A549 (cell line): ENCODE measurements around the gene CMTM1. TPM values are rescaled to one million over a fixed set of nuclear protein-coding genes. Genes with fewer than 3 reads are reported as not detected.

Experiments
- ATAC-seq, 2 experiments: fragments of 200-7000 bp in 1 of 2; fragments of >200 bp in 1 of 2; cut with Nextera tagmentation in 1 of 2; cut with Tn5 transposase in 1 of 2; 3 replicates each; pipeline versions ENCODE4 v1.8.0 to v1.9.1; 2018 to 2020; ENCODE audit warnings: mild to moderate bottlenecking in 1 of 2, moderate library complexity in 1 of 2
- CTCF ChIA-PET: fragments of 300-600 bp; sonication (Branson Sonifier 250); formaldehyde crosslinking; extraction: SDS; loops from one replicate; lab custom pipeline; 2021; ENCODE audit warnings: antibody characterized with exemption, inconsistent platforms; lab: Yijun Ruan, JAX
- POLR2A ChIA-PET: fragments of 350-600 bp; formaldehyde crosslinking; extraction: SDS; loops from one replicate; lab custom pipeline; 2021; ENCODE audit warnings: antibody characterized with exemption, inconsistent platforms; lab: Yijun Ruan, JAX
- DNase-seq, 2 experiments: peaks; one replicate each; pipeline versions ENCODE4 v3.0.0 to v3.0.0-alpha.2; 2011 to 2016; ENCODE audit warnings: low read depth in 1 of 2, low spot score in 1 of 2
- FAIRE-seq: peaks from 2 replicates; lab custom pipeline; 2011; peaks lifted over from hg19 to GRCh38; lab: Jason Lieb, UNC
- H3K27ac ChIP-seq, 2 experiments: fragments of >200 bp; sonication (Bioruptor Twin); formaldehyde crosslinking; 3 replicates each; pipeline ENCODE4 v1.5.1; 2016 to 2017
- H3K4me1 ChIP-seq: fragments of >200 bp; sonication (Bioruptor Twin); formaldehyde crosslinking; 3 replicates; pipeline ENCODE4 v1.6.1; 2016
- H3K4me2 ChIP-seq: fragments of >200 bp; sonication (Bioruptor Twin); formaldehyde crosslinking; 3 replicates; pipeline ENCODE4 v1.6.1; 2016
- H3K4me3 ChIP-seq: fragments of >200 bp; sonication (Bioruptor Twin); formaldehyde crosslinking; 3 replicates; pipeline ENCODE4 v1.5.1; 2016
- H3K9me3 ChIP-seq: fragments of >200 bp; sonication (Bioruptor Twin); formaldehyde crosslinking; 3 replicates; pipeline ENCODE4 v1.6.1; 2016
- BHLHE40 ChIP-seq: IDR thresholded peaks from 2 replicates; pipeline ENCODE4 v1.6.1; 2012; ENCODE audit warnings: low read depth, low read length, inconsistent platforms
- CBX8 ChIP-seq: fragments of 200-600 bp; sonication (generic); IDR thresholded peaks from 2 replicates; pipeline ENCODE4 v1.6.1; 2016
- CEBPB ChIP-seq, 2 experiments: fragments of >200 bp in 1 of 2; sonication (Bioruptor Twin) in 1 of 2; formaldehyde crosslinking in 1 of 2; IDR thresholded peaks; 2 replicates each; pipeline ENCODE4 v1.6.1; 2012 to 2016
- CHD2 ChIP-seq: fragments of 150-350 bp; IDR thresholded peaks from 2 replicates; pipeline ENCODE4 v1.6.1; 2014; ENCODE audit warnings: low read length; ENCODE audit not compliant: partially characterized antibody
- E2F6 ChIP-seq: IDR thresholded peaks from 2 replicates; pipeline ENCODE4 v1.6.1; 2012; ENCODE audit warnings: low read depth, borderline replicate concordance
- FOSB ChIP-seq: fragments of 250-450 bp; sonication (Bioruptor Pico); IDR thresholded peaks from 2 replicates; pipeline ENCODE4 v1.5.0; 2020; ENCODE audit warnings: mild to moderate bottlenecking, moderate library complexity
- FOXS1 ChIP-seq: fragments of 250-450 bp; sonication (Bioruptor Pico); IDR thresholded peaks from 2 replicates; pipeline ENCODE4 v1.5.0; 2020; ENCODE audit warnings: mild to moderate bottlenecking, moderate library complexity
- HDAC2 ChIP-seq: fragments of 200-600 bp; sonication (generic); IDR thresholded peaks from 2 replicates; pipeline ENCODE4 v1.6.1; 2016
- JUN ChIP-seq, 2 experiments: fragments of >200 bp; sonication (Bioruptor Twin); formaldehyde crosslinking; IDR thresholded peaks; 2 replicates in 1 of 2; 3 replicates in 1 of 2; pipeline ENCODE4 v1.6.1; 2016 to 2017
- JUNB ChIP-seq: fragments of >200 bp; sonication (Bioruptor Twin); formaldehyde crosslinking; IDR thresholded peaks from 2 replicates; pipeline ENCODE4 v1.6.1; 2016
- MYC ChIP-seq: IDR thresholded peaks from 2 replicates; pipeline ENCODE4 v1.6.1; 2012; ENCODE audit warnings: mild to moderate bottlenecking, inconsistent platforms, low read length, improper control_type of control experiment, borderline replicate concordance
- NFE2L2 ChIP-seq: fragments of 150-350 bp; conservative IDR thresholded peaks from 2 replicates; pipeline ENCODE4 v1.6.1; 2014; ENCODE audit warnings: low read length
- PHF8 ChIP-seq: fragments of 200-600 bp; sonication (generic); IDR thresholded peaks from 2 replicates; pipeline ENCODE4 v1.6.1; 2016; ENCODE audit warnings: low read depth, mild to moderate bottlenecking, antibody characterized with exemption, moderate library complexity, borderline replicate concordance
- RAD21 ChIP-seq, 2 experiments: fragments of >200 bp in 1 of 2; sonication (Bioruptor Twin) in 1 of 2; formaldehyde crosslinking in 1 of 2; IDR thresholded peaks in 1 of 2; conservative IDR thresholded peaks in 1 of 2; 2 replicates in 1 of 2; 3 replicates in 1 of 2; pipeline ENCODE4 v1.6.1; 2012 to 2018; ENCODE audit warnings: inconsistent platforms in 1 of 2
- RFX5 ChIP-seq: fragments of 450-650 bp; IDR thresholded peaks from 2 replicates; pipeline ENCODE4 v1.7.1; 2014; ENCODE audit warnings: antibody characterized with exemption, mild to moderate bottlenecking, moderate library complexity
- WGBS: methylation state at CpG from one replicate; pipeline ENCODE4 v1.1.6; 2017; ENCODE audit errors: missing lambda C conversion rate; 5-methylcytosine and 5-hydroxymethylcytosine counted together
- polyA plus RNA-seq, 4 experiments: library from polyadenylated mRNA; depleted of rRNA in 3 of 4; stranded (reverse); fragments of >200 nt; fragmentation: RNase III in 1 of 4; extraction: RNeasy Plus Mini Kit Qiagen cat#74134 plus additional on column Dnase treatment in 1 of 4; gene quantifications; 2 replicates in 3 of 4; 3 replicates in 1 of 4; pipeline ENCODE4 v1.2.3, GENCODE V29; 2011 to 2017
- TF ChIP-seq, protein P1 (sequence below): fragments of 250-450 bp; sonication (Bioruptor Pico); IDR thresholded peaks from 2 replicates; pipeline ENCODE4 v1.5.0; 2020; ENCODE audit warnings: low read depth, mild to moderate bottlenecking, moderate library complexity
- TF ChIP-seq, protein P2 (sequence below): fragments of 450-650 bp; IDR thresholded peaks from 2 replicates; pipeline ENCODE4 v1.6.1; 2014; ENCODE audit warnings: antibody characterized with exemption
- TF ChIP-seq, protein P3 (sequence below): fragments of >200 bp; sonication (Bioruptor Twin); formaldehyde crosslinking; IDR thresholded peaks from 2 replicates; pipeline ENCODE4 v1.6.1; 2016
- TF ChIP-seq, protein P4 (sequence below): fragments of 250-450 bp; sonication (Bioruptor Pico); IDR thresholded peaks from 2 replicates; pipeline ENCODE4 v1.5.0; 2021; ENCODE audit warnings: mild to moderate bottlenecking, moderate library complexity, borderline replicate concordance
- TF ChIP-seq, protein P5 (sequence below): fragments of >200 bp; sonication (Bioruptor Twin); formaldehyde crosslinking; IDR thresholded peaks from 3 replicates; pipeline ENCODE4 v1.6.1; 2016

The CMTM1 gene
- polyA plus RNA-seq, 2 of the 4 experiments (the other 2 are of a cell fraction) = 1.3 to 1.9 TPM

DNA sequence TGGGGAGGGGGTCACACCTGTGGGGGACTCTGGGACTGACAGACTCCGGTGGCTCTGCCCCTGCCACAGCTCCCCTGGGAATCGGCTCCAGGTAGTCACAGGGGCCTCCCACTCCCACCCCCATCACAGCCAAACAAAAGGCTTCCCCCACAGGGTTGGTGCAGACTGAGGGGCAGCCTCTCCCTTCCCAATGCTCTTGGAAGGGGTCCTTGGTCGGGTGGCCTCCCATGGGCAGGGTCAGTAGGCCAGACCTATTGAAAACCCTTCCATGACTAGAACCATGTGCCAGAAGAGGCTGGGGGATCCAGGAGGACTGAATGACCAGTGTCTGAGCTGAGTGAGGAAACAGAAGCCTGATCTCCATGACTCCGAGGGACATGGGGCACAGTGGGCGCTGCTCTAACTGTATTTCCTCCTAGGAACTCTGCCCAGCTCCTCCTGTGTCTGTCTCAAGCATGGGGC is 45.0 kb upstream of the CMTM1 start:
- 85% methylated on average over 5 of the region's 5 CpGs for WGBS
- Histone ChIP-seq H3K27ac (peak overlapping the region in 1 of 2 experiments; percentile 67; a peak in 3 of 6 replicates), H3K4me3 (no peak overlapping the region), H3K4me1 (peaks cover 22% of the 10 kb centered on the region), H3K4me2 (no peak overlapping the region), H3K9me3 (no peaks in the 10 kb centered on the region)
- POLR2A ChIA-PET = no interaction called here
- CTCF ChIA-PET = interaction anchor here (0.6 to 1.7 kb wide), 7 partner anchors 9 to 326 kb away, joined by 3 to 7 read pairs (median 3); no protein-coding TSS in a partner anchor
- no peak for TF ChIP-seq RAD21 (conservative IDR thresholded peaks at IDR 0.05 in 1 of 2, IDR thresholded peaks at IDR 0.05 in 1 of 2)
- TF ChIP-seq MYC = no peak
- TF ChIP-seq PHF8 = no peak
- no peak for TF ChIP-seq JUNB
- TF ChIP-seq CEBPB (IDR thresholded peaks at IDR 0.05) = no peak
- TF ChIP-seq, protein P1, sequence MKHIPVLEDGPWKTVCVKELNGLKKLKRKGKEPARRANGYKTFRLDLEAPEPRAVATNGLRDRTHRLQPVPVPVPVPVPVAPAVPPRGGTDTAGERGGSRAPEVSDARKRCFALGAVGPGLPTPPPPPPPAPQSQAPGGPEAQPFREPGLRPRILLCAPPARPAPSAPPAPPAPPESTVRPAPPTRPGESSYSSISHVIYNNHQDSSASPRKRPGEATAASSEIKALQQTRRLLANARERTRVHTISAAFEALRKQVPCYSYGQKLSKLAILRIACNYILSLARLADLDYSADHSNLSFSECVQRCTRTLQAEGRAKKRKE (CRISPR knock-in tag) = no peak
- no peak for TF ChIP-seq RFX5
- no peak for TF ChIP-seq CBX8
- no peak for TF ChIP-seq JUN (IDR thresholded peaks at IDR 0.05)
- TF ChIP-seq BHLHE40 = no peak
- TF ChIP-seq, protein P2, sequence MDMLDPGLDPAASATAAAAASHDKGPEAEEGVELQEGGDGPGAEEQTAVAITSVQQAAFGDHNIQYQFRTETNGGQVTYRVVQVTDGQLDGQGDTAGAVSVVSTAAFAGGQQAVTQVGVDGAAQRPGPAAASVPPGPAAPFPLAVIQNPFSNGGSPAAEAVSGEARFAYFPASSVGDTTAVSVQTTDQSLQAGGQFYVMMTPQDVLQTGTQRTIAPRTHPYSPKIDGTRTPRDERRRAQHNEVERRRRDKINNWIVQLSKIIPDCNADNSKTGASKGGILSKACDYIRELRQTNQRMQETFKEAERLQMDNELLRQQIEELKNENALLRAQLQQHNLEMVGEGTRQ = no peak
- no peak for TF ChIP-seq FOSB (CRISPR knock-in tag)
- no peak for TF ChIP-seq FOXS1 (CRISPR knock-in tag)
- FAIRE-seq (no peak), DNase-seq (no peak), ATAC-seq (no peak)

GRCh38 chr16:66521951-66522771 is 44.1 kb upstream of the CMTM1 start:
- no peak for ATAC-seq
- TF ChIP-seq RAD21 (conservative IDR thresholded peaks at IDR 0.05 in 1 of 2, IDR thresholded peaks at IDR 0.05 in 1 of 2) (no peak), HDAC2 (no peak), E2F6 (no peak), NFE2L2 (no peak), CHD2 (no peak), JUN (IDR thresholded peaks at IDR 0.05) (no peak), FOXS1 (CRISPR knock-in tag) (no peak)
- TF ChIP-seq, protein P3, sequence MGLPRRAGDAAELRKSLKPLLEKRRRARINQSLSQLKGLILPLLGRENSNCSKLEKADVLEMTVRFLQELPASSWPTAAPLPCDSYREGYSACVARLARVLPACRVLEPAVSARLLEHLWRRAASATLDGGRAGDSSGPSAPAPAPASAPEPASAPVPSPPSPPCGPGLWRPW = no peak
- TF ChIP-seq, protein P2 = no peak
- TF ChIP-seq, protein P4, sequence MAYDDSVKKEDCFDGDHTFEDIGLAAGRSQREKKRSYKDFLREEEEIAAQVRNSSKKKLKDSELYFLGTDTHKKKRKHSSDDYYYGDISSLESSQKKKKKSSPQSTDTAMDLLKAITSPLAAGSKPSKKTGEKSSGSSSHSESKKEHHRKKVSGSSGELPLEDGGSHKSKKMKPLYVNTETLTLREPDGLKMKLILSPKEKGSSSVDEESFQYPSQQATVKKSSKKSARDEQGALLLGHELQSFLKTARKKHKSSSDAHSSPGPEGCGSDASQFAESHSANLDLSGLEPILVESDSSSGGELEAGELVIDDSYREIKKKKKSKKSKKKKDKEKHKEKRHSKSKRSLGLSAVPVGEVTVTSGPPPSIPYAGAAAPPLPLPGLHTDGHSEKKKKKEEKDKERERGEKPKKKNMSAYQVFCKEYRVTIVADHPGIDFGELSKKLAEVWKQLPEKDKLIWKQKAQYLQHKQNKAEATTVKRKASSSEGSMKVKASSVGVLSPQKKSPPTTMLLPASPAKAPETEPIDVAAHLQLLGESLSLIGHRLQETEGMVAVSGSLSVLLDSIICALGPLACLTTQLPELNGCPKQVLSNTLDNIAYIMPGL = no peak
- TF ChIP-seq, protein P5, sequence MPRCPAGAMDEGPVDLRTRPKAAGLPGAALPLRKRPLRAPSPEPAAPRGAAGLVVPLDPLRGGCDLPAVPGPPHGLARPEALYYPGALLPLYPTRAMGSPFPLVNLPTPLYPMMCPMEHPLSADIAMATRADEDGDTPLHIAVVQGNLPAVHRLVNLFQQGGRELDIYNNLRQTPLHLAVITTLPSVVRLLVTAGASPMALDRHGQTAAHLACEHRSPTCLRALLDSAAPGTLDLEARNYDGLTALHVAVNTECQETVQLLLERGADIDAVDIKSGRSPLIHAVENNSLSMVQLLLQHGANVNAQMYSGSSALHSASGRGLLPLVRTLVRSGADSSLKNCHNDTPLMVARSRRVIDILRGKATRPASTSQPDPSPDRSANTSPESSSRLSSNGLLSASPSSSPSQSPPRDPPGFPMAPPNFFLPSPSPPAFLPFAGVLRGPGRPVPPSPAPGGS = no peak
- ChIA-PET POLR2A (interaction anchor here (1.0 kb wide), 1 partner anchor 10 kb away, joined by 4 read pairs; no protein-coding TSS in a partner anchor), CTCF (interaction anchor here (1.1 to 1.7 kb wide), 8 partner anchors 8 to 351 kb away, joined by 3 to 7 read pairs (median 3); no protein-coding TSS in a partner anchor)
- no peak for DNase-seq
- FAIRE-seq = no peak
- WGBS = 82% methylated on average over 17 of the region's 17 CpGs
- H3K4me1 ChIP-seq = peaks cover 16% of the 10 kb centered on the region
- no peaks in the 10 kb centered on the region for H3K9me3 ChIP-seq
- no peak overlapping the region for H3K4me3 ChIP-seq
- H3K4me2 ChIP-seq = no peak overlapping the region
- peak overlapping the region; percentile 22 to 67; a peak in 3 of 6 replicates for H3K27ac ChIP-seq
